Measurements from ENCODE around the gene SPINK4. TPM values are rescaled to one million over a fixed set of nuclear protein-coding genes. Genes with fewer than 3 reads are reported as not detected.

The SPINK4 gene
- polyA plus RNA-seq, 1 donor from 2014 or later, result not detected

DNA sequence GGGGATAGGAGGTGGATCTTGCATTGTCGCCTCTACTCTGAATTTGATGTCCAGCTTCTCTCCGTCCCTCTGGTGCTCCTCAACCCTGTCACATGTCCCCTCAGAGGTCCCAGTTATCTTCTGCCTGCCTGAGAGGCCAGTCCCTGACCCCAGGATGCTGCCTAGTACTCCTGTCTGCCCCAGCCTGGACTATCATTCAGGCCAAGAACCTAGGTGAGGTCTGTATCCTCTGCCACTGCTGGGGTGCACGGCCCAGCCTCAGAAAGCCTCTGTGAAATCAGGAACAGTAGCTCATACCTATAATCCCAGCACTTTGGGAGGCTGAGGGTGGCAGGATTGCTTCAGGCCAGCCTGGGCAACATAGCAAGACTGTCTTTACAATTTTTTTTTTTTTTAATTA, 8.6 kb downstream of the SPINK4 start:
- no peak overlapping the region for H3K4me2 ChIP-seq (ENCODE audit: low read length)
- H3K36me3 ChIP-seq (ENCODE audit: insufficient read depth, low read length), result no peaks in the 10 kb centered on the region
- H3K27me3 ChIP-seq (ENCODE audit: insufficient read depth, low read depth, low read length), result no peaks in the 10 kb centered on the region
- TF ChIP-seq RAD21 (conservative IDR thresholded peaks at IDR 0.05) (no peak), TAF1 (IDR thresholded peaks at IDR 0.05; ENCODE audit: low read depth) (no peak), REST (IDR thresholded peaks at IDR 0.05; ENCODE audit: borderline replicate concordance) (no peak), SMC3 (conservative IDR thresholded peaks at IDR 0.05; ENCODE audit: poor library complexity) (no peak)
- H3K4me3 ChIP-seq (ENCODE audit: low read length), result no peak overlapping the region
- no peaks in the 10 kb centered on the region for H3K79me2 ChIP-seq (replicated peaks; ENCODE audit: insufficient read depth, low read length)
- no peak overlapping the region for H2AFZ ChIP-seq (ENCODE audit: low read depth, low read length)
- H3K27ac ChIP-seq (ENCODE audit: low read length), result no peak overlapping the region
- H3K9me3 ChIP-seq (ENCODE audit: low read length), result no peaks in the 10 kb centered on the region
- H3F3A ChIP-seq (ENCODE audit: insufficient read depth, low read length, poor library complexity, severe bottlenecking), result no peaks in the 10 kb centered on the region
- no peaks in the 10 kb centered on the region for H3K9me2 ChIP-seq (ENCODE audit: insufficient read depth, low read length)
- H3K9ac ChIP-seq (ENCODE audit: low read length), result no peak overlapping the region
- H4K20me1 ChIP-seq (ENCODE audit: insufficient read depth), result no peaks in the 10 kb centered on the region

DNA sequence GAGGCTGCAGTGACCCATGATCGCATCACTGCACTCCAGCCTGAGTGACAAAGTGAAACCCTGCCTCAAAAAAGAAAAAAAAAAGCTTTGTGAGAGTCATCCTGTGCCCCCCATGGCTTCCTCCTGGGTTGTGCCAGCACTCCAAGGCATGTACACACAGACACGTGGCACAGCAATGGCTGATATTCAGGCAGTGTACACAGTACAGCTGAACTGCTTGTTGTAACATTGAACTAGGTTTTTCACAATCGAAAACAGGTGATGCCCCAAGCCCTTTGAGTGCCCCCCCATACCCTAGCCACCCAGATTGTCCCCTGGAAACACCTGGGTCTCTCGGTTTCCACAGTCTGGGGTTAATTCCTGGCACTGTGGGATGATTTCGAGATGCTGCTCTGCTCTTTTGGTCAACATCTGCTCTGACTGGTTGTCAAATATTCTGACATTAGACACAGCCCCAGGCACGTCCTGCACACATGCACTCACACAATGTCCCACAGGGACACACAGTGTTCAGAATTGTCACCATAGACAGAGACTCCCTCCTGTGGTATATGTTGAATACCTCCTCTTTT, 9.2 kb downstream of the SPINK4 start:
- Histone ChIP-seq H3K4me2 (ENCODE audit: low read length) (no peak overlapping the region), H3K4me3 (ENCODE audit: low read length) (no peak overlapping the region), H3F3A (ENCODE audit: insufficient read depth, low read length, poor library complexity, severe bottlenecking) (no peaks in the 10 kb centered on the region)

More for the DNA sequence above, 9.2 kb downstream of the SPINK4 start:
- TF ChIP-seq EZH2 (IDR thresholded peaks at IDR 0.05; ENCODE audit: borderline replicate concordance, insufficient read depth, low read length, poor library complexity, severe bottlenecking) (no peak), REST (IDR thresholded peaks at IDR 0.05; ENCODE audit: borderline replicate concordance) (no peak)
- Histone ChIP-seq H4K20me1 (ENCODE audit: insufficient read depth) (no peaks in the 10 kb centered on the region), H3K27me3 (ENCODE audit: insufficient read depth, low read depth, low read length) (no peaks in the 10 kb centered on the region), H3K79me2 (replicated peaks; ENCODE audit: insufficient read depth, low read length) (no peaks in the 10 kb centered on the region), H2AFZ (ENCODE audit: low read depth, low read length) (no peak overlapping the region), H3K9me2 (ENCODE audit: insufficient read depth, low read length) (no peaks in the 10 kb centered on the region), H3K27ac (ENCODE audit: low read length) (no peak overlapping the region), H3K36me3 (ENCODE audit: insufficient read depth, low read length) (no peaks in the 10 kb centered on the region), H3K9me3 (ENCODE audit: low read length) (no peaks in the 10 kb centered on the region), H3K9ac (ENCODE audit: low read length) (no peak overlapping the region)

All from neural cell (in vitro differentiated cells).